KMS-11 (cell line): Measurements from ENCODE around the gene MYT1.

Experiments
- H2AFZ ChIP-seq: fragments of 200-600 bp; sonication (generic); 2 replicates; pipeline ENCODE4 v1.6.1; 2016; ENCODE audit warnings: antibody characterized with exemption, mixed run types, low read depth
- H3K27ac ChIP-seq: fragments of 200-600 bp; sonication (generic); 2 replicates; pipeline ENCODE4 v1.6.1; 2016; ENCODE audit warnings: mild to moderate bottlenecking, mixed run types
- H3K27me3 ChIP-seq: fragments of 200-600 bp; sonication (generic); 2 replicates; pipeline ENCODE4 v1.6.1; 2017; ENCODE audit warnings: mild to moderate bottlenecking, low read depth, mixed run types, moderate library complexity; ENCODE audit not compliant: insufficient read depth
- H3K36me3 ChIP-seq: fragments of 200-600 bp; sonication (generic); 2 replicates; pipeline ENCODE4 v1.6.1; 2017; ENCODE audit warnings: mild to moderate bottlenecking, mixed run types; ENCODE audit not compliant: insufficient read depth
- H3K4me1 ChIP-seq: fragments of 200-600 bp; sonication (generic); 2 replicates; pipeline ENCODE4 v1.6.1; 2016; ENCODE audit warnings: mild to moderate bottlenecking, low read depth, mixed run types; ENCODE audit not compliant: poor library complexity, severe bottlenecking
- H3K4me2 ChIP-seq: fragments of 200-600 bp; sonication (generic); 2 replicates; pipeline ENCODE4 v1.7.0; 2016; ENCODE audit warnings: mild to moderate bottlenecking, mixed run types
- H3K4me3 ChIP-seq: fragments of 200-600 bp; sonication (generic); IDR thresholded peaks from 2 replicates; pipeline ENCODE4 v1.6.1; 2017; ENCODE audit warnings: low read depth, low read length, mixed read lengths; ENCODE audit not compliant: insufficient read depth
- H3K79me2 ChIP-seq: fragments of 200-600 bp; sonication (generic); 2 replicates; pipeline ENCODE4 v1.6.1; 2016; ENCODE audit warnings: low read depth, mixed run types; ENCODE audit not compliant: insufficient read depth
- H3K9ac ChIP-seq: fragments of 200-600 bp; sonication (generic); 2 replicates; pipeline ENCODE4 v1.6.1; 2016; ENCODE audit warnings: mild to moderate bottlenecking, mixed run types
- H4K20me1 ChIP-seq: fragments of 200-600 bp; sonication (generic); 2 replicates; pipeline ENCODE4 v1.6.1; 2016; ENCODE audit warnings: mild to moderate bottlenecking, mixed run types; ENCODE audit not compliant: insufficient read depth
- CTCF ChIP-seq: fragments of 200-600 bp; sonication (generic); conservative IDR thresholded peaks from 2 replicates; pipeline ENCODE4 v1.6.1; 2017; ENCODE audit warnings: low read depth, mild to moderate bottlenecking, antibody characterized with exemption, low read length, moderate library complexity, mixed read lengths

Gene MYT1

GRCh38 chr20:64167676-64168075 is 3.4 kb downstream of the MYT1 start:
- no peak for TF ChIP-seq CTCF
- Histone ChIP-seq H3K79me2 (no peaks in the 10 kb centered on the region), H3K27me3 (peaks cover 92% of the 10 kb centered on the region), H2AFZ (no peak overlapping the region), H3K36me3 (no peaks in the 10 kb centered on the region), H3K4me3 (no peak overlapping the region), H3K4me2 (no peak overlapping the region), H3K4me1 (no peaks in the 10 kb centered on the region), H3K27ac (no peak overlapping the region), H4K20me1 (no peaks in the 10 kb centered on the region), H3K9ac (no peak overlapping the region)

GRCh38 chr20:64168381-64169090 is 4.3 kb downstream of the MYT1 start:
- no peak overlapping the region for H3K9ac ChIP-seq
- H3K36me3 ChIP-seq = no peaks in the 10 kb centered on the region
- TF ChIP-seq CTCF = no peak
- no peak overlapping the region for H3K4me3 ChIP-seq
- H4K20me1 ChIP-seq = no peaks in the 10 kb centered on the region
- H3K27ac ChIP-seq = no peak overlapping the region
- H2AFZ ChIP-seq = no peak overlapping the region
- H3K27me3 ChIP-seq = peaks cover 92% of the 10 kb centered on the region
- no peaks in the 10 kb centered on the region for H3K79me2 ChIP-seq
- no peaks in the 10 kb centered on the region for H3K4me1 ChIP-seq
- no peak overlapping the region for H3K4me2 ChIP-seq

- no peaks in the 10 kb centered on the region for H4K20me1 ChIP-seq
- H2AFZ ChIP-seq = no peak overlapping the region
- TF ChIP-seq CTCF = no peak
- H3K36me3 ChIP-seq = no peaks in the 10 kb centered on the region
- H3K27ac ChIP-seq = no peak overlapping the region
- H3K4me2 ChIP-seq = no peak overlapping the region
- no peak overlapping the region for H3K9ac ChIP-seq
- H3K27me3 ChIP-seq = peaks cover 86% of the 10 kb centered on the region
- no peaks in the 10 kb centered on the region for H3K79me2 ChIP-seq
- no peak overlapping the region for H3K4me3 ChIP-seq
- no peaks in the 10 kb centered on the region for H3K4me1 ChIP-seq
Observed at GRCh38 chr20:64169091-64169560, 4.9 kb downstream of the MYT1 start.

GRCh38 chr20:64171211-64171610 is 7.0 kb downstream of the MYT1 start:
- H3K27me3 ChIP-seq = peaks cover 66% of the 10 kb centered on the region
- H3K4me2 ChIP-seq = no peak overlapping the region
- no peak overlapping the region for H3K4me3 ChIP-seq
- H3K4me1 ChIP-seq = no peaks in the 10 kb centered on the region
- no peak for TF ChIP-seq CTCF
- no peaks in the 10 kb centered on the region for H3K79me2 ChIP-seq
- H2AFZ ChIP-seq = no peak overlapping the region
- H3K27ac ChIP-seq = no peak overlapping the region
- no peak overlapping the region for H3K9ac ChIP-seq
- H4K20me1 ChIP-seq = no peaks in the 10 kb centered on the region
- no peaks in the 10 kb centered on the region for H3K36me3 ChIP-seq
